ENCODE results near the gene SLC35F3.

SLC35F3 gene

DNA sequence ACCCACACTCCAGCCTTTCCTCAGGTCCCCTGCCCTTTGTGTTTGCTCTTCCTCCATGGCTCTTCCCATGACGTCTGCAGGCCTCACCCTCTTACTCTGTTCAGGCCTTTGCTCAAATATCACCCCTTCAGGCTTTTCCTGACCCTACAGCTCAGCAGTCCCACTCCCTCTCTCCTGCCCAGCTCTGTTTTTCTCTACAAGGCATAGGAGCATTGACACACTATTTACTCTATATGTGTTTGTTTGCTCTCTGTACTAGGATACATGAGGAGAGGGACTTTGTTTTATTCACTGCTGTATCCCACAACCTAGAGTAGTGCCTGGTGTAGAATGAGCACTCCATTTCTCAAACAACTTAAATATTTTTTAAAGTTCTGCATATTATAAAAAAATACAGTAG, 361.4 kb downstream of the SLC35F3 start:
- TF ChIP-seq TAF1 (IDR thresholded peaks at IDR 0.05; ENCODE audit: borderline replicate concordance, insufficient read depth, low read length): no peak
- TF ChIP-seq, protein P1, sequence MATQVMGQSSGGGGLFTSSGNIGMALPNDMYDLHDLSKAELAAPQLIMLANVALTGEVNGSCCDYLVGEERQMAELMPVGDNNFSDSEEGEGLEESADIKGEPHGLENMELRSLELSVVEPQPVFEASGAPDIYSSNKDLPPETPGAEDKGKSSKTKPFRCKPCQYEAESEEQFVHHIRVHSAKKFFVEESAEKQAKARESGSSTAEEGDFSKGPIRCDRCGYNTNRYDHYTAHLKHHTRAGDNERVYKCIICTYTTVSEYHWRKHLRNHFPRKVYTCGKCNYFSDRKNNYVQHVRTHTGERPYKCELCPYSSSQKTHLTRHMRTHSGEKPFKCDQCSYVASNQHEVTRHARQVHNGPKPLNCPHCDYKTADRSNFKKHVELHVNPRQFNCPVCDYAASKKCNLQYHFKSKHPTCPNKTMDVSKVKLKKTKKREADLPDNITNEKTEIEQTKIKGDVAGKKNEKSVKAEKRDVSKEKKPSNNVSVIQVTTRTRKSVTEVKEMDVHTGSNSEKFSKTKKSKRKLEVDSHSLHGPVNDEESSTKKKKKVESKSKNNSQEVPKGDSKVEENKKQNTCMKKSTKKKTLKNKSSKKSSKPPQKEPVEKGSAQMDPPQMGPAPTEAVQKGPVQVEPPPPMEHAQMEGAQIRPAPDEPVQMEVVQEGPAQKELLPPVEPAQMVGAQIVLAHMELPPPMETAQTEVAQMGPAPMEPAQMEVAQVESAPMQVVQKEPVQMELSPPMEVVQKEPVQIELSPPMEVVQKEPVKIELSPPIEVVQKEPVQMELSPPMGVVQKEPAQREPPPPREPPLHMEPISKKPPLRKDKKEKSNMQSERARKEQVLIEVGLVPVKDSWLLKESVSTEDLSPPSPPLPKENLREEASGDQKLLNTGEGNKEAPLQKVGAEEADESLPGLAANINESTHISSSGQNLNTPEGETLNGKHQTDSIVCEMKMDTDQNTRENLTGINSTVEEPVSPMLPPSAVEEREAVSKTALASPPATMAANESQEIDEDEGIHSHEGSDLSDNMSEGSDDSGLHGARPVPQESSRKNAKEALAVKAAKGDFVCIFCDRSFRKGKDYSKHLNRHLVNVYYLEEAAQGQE (IDR thresholded peaks at IDR 0.05; ENCODE audit: insufficient read depth in 1 of 2, low read depth in 2 of 2, low read length in 2 of 2): no peak
- TF ChIP-seq POLR2AphosphoS5 (IDR thresholded peaks at IDR 0.05; ENCODE audit: low read depth, low read length): no peak
- no peak for TF ChIP-seq FOXP2 (optimal IDR thresholded peaks at IDR 0.05; ENCODE audit: borderline replicate concordance, extremely low read depth, extremely low read length, insufficient read depth)
- no peak for TF ChIP-seq SIN3A (IDR thresholded peaks at IDR 0.05; ENCODE audit: borderline replicate concordance, insufficient read depth, low read length)

GRCh38 chr1:234270093-234270492, 365.6 kb downstream of the SLC35F3 start:
- TF ChIP-seq TAF1 (IDR thresholded peaks at IDR 0.05; ENCODE audit: borderline replicate concordance, insufficient read depth, low read length): no peak
- TF ChIP-seq, protein P1 (IDR thresholded peaks at IDR 0.05; ENCODE audit: insufficient read depth in 1 of 2, low read depth in 2 of 2, low read length in 2 of 2): no peak
- TF ChIP-seq SIN3A (IDR thresholded peaks at IDR 0.05; ENCODE audit: borderline replicate concordance, insufficient read depth, low read length): no peak
- TF ChIP-seq POLR2AphosphoS5 (IDR thresholded peaks at IDR 0.05; ENCODE audit: low read depth, low read length): no peak
- TF ChIP-seq FOXP2 (optimal IDR thresholded peaks at IDR 0.05; ENCODE audit: borderline replicate concordance, extremely low read depth, extremely low read length, insufficient read depth): no peak

DNA sequence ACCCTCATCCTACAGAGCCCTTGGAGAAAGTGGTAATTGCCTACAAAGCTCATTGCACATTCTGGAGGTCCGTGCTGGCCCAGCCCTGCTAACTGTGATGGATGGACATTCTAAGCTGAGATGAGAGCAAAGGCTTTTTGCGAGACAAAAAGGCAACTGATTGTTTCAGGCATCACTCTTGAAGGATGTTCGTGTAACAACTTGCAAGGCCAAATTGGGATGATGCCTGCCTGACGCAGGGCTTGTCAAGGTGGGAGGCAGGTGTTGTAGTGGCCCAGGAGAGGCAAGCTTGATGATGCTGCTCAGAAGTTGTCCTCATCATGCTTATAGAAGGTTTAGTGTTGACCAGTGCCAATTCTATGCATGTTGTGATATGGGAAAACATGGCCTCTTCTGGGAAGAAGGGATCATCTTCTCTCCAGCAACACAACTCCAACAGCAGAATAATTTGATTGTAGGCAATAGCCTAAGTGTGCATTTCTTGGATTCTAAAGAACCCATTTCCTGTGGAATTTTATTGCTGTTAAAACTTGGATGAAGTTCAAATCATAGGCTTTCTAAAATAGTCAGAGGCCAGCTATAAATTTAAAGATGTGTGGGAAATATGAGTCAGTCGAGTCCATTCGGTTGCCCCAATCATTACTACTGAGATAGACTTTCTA, 366.2 kb downstream of the SLC35F3 start:
- TF ChIP-seq, protein P1 (IDR thresholded peaks at IDR 0.05; ENCODE audit: insufficient read depth in 1 of 2, low read depth in 2 of 2, low read length in 2 of 2): no peak
- TF ChIP-seq SIN3A (IDR thresholded peaks at IDR 0.05; ENCODE audit: borderline replicate concordance, insufficient read depth, low read length) (no peak), FOXP2 (optimal IDR thresholded peaks at IDR 0.05; ENCODE audit: borderline replicate concordance, extremely low read depth, extremely low read length, insufficient read depth) (no peak)

- TF ChIP-seq SIN3A (IDR thresholded peaks at IDR 0.05; ENCODE audit: borderline replicate concordance, insufficient read depth, low read length): no peak
- no peak for TF ChIP-seq POLR2AphosphoS5 (IDR thresholded peaks at IDR 0.05; ENCODE audit: low read depth, low read length)
- no peak for TF ChIP-seq TAF1 (IDR thresholded peaks at IDR 0.05; ENCODE audit: borderline replicate concordance, insufficient read depth, low read length)
- TF ChIP-seq, protein P1 (IDR thresholded peaks at IDR 0.05; ENCODE audit: insufficient read depth in 1 of 2, low read depth in 2 of 2, low read length in 2 of 2): no peak
- TF ChIP-seq FOXP2 (optimal IDR thresholded peaks at IDR 0.05; ENCODE audit: borderline replicate concordance, extremely low read depth, extremely low read length, insufficient read depth): no peak
Observed at GRCh38 chr1:234271243-234271606, 366.7 kb downstream of the SLC35F3 start.

Measured in PFSK-1 (cell line).